Stimulated activated CD4-positive, alpha-beta T cell treated with anti-CD3 and anti-CD28 coated beads, Interleukin-4, amount 100 ng/mL, for 24 hours (primary cell): ENCODE results near the gene SYNPO.

Experiments
- DNase-seq: peaks from one replicate; pipeline ENCODE4 v3.0.0-alpha.2; 2020

The SYNPO gene

GRCh38 chr5:150642991-150643710 is 2.7 kb downstream of the SYNPO start:
- no peak for DNase-seq

- no peak for DNase-seq
Measured at GRCh38 chr5:150644058-150644457, 3.6 kb downstream of the SYNPO start.

- DNase-seq, result no peak
Measured at GRCh38 chr5:150644514-150644913, 4.1 kb downstream of the SYNPO start.

GRCh38 chr5:150645070-150645700 is 4.7 kb downstream of the SYNPO start:
- no peak for DNase-seq

GRCh38 chr5:150647275-150648251 is 7.1 kb downstream of the SYNPO start:
- DNase-seq, result no peak

- DNase-seq, result no peak
Measured at GRCh38 chr5:150648294-150649107, 8.0 kb downstream of the SYNPO start.

- DNase-seq, result no peak
Measured at GRCh38 chr5:150649108-150650020, 8.9 kb downstream of the SYNPO start.

- no peak for DNase-seq
Measured at GRCh38 chr5:150650021-150651006, 9.9 kb downstream of the SYNPO start.

- no peak for DNase-seq
Measured at GRCh38 chr5:150651382-150651781, 10.9 kb downstream of the SYNPO start.

- DNase-seq, result no peak
Measured at GRCh38 chr5:150651924-150652671, 11.6 kb downstream of the SYNPO start.

GRCh38 chr5:150653145-150653761 is 12.8 kb downstream of the SYNPO start:
- DNase-seq, result no peak

- DNase-seq, result no peak
Measured at GRCh38 chr5:150653762-150654556, 13.5 kb downstream of the SYNPO start.

- DNase-seq, result no peak
Measured at GRCh38 chr5:150655221-150655620, 14.8 kb downstream of the SYNPO start.

GRCh38 chr5:150656191-150657132 is 16.0 kb downstream of the SYNPO start:
- DNase-seq, result peak; percentile 62

GRCh38 chr5:150658121-150658520 is 17.7 kb downstream of the SYNPO start:
- DNase-seq, result no peak

- DNase-seq, result no peak
Measured at GRCh38 chr5:150658699-150659265, 18.3 kb downstream of the SYNPO start.
